H9 (cell line): ENCODE results near the gene MLPH. TPM values are rescaled to one million over a fixed set of nuclear protein-coding genes. Genes with fewer than 3 reads are reported as not detected.
A peak's percentile ranks its signal among the peaks of the same experiment; 100 is the strongest.

Experiments
- DNase-seq: peaks from one replicate; pipeline ENCODE4 v3.0.0-alpha.2; 2017
- H2AFZ ChIP-seq: one replicate; pipeline ENCODE4 v1.6.1; 2013; ENCODE audit warnings: mild to moderate bottlenecking, low read length, control low read depth, moderate library complexity
- H2AK5ac ChIP-seq: 2 replicates; pipeline ENCODE4 v1.6.1; 2013; ENCODE audit warnings: low read length, control low read depth, mixed read lengths; ENCODE audit not compliant: insufficient read length
- H2BK120ac ChIP-seq: one replicate; pipeline ENCODE4 v1.6.1; 2013; ENCODE audit warnings: low read depth, mild to moderate bottlenecking, low read length, control low read depth, inconsistent platforms; ENCODE audit not compliant: poor library complexity, severe bottlenecking
- H2BK12ac ChIP-seq: 2 replicates; pipeline ENCODE4 v1.6.1; 2013; ENCODE audit warnings: low read length, control low read depth, mixed read lengths, low read depth; ENCODE audit not compliant: insufficient read length
- H2BK15ac ChIP-seq: 2 replicates; pipeline ENCODE4 v1.6.1; 2013; ENCODE audit warnings: low read depth, low read length, control low read depth
- H2BK20ac ChIP-seq: one replicate; pipeline ENCODE4 v1.6.1; 2013; ENCODE audit warnings: low read depth, mild to moderate bottlenecking, low read length, control low read depth, inconsistent platforms; ENCODE audit not compliant: poor library complexity, severe bottlenecking
- H2BK5ac ChIP-seq: 2 replicates; pipeline ENCODE4 v1.6.1; 2013; ENCODE audit warnings: low read length, control low read depth, mixed read lengths; ENCODE audit not compliant: insufficient read length
- H3K14ac ChIP-seq: 2 replicates; pipeline ENCODE4 v1.6.1; 2013; ENCODE audit warnings: low read length, control low read depth; ENCODE audit not compliant: insufficient read depth
- H3K18ac ChIP-seq: 2 replicates; pipeline ENCODE4 v1.6.1; 2013; ENCODE audit warnings: low read depth, mild to moderate bottlenecking, mixed read lengths, low read length, control low read depth; ENCODE audit not compliant: insufficient read length
- H3K23ac ChIP-seq: 2 replicates; pipeline ENCODE4 v1.6.1; 2013; ENCODE audit warnings: low read length, control low read depth, mixed read lengths, low read depth; ENCODE audit not compliant: insufficient read length
- H3K23me2 ChIP-seq: 2 replicates; pipeline ENCODE4 v1.6.1; 2013; ENCODE audit warnings: low read depth, mild to moderate bottlenecking, mixed read lengths, low read length, control low read depth; ENCODE audit not compliant: insufficient read length, poor library complexity, severe bottlenecking
- H3K27ac ChIP-seq: 2 replicates; pipeline ENCODE4 v1.5.1; 2013; ENCODE audit warnings: low read length, control low read depth, mixed read lengths, low read depth; ENCODE audit not compliant: insufficient read length
- H3K27me3 ChIP-seq: 2 replicates; pipeline ENCODE4 v1.6.1; 2013; ENCODE audit warnings: low read length, control low read depth, inconsistent platforms; ENCODE audit not compliant: insufficient read depth
- H3K4ac ChIP-seq: 2 replicates; pipeline ENCODE4 v1.6.1; 2013; ENCODE audit warnings: low read depth, mild to moderate bottlenecking, control low read depth, inconsistent platforms, low read length, moderate library complexity
- H3K4me1 ChIP-seq: 2 replicates; pipeline ENCODE4 v1.6.1; 2013; ENCODE audit warnings: low read length, control low read depth, inconsistent platforms; ENCODE audit not compliant: insufficient read depth
- H3K4me2 ChIP-seq: 2 replicates; pipeline ENCODE4 v1.6.1; 2013; ENCODE audit warnings: low read length, control low read depth, mixed read lengths; ENCODE audit not compliant: insufficient read length, insufficient read depth
- H3K56ac ChIP-seq: 2 replicates; pipeline ENCODE4 v1.6.1; 2013; ENCODE audit warnings: low read depth, mild to moderate bottlenecking, mixed read lengths, low read length, control low read depth; ENCODE audit not compliant: insufficient read length
- H3K79me1 ChIP-seq: 2 replicates; pipeline ENCODE4 v1.6.1; 2013; ENCODE audit warnings: low read depth, mild to moderate bottlenecking, moderate library complexity, low read length, control low read depth, inconsistent platforms; ENCODE audit not compliant: insufficient read depth, poor library complexity, severe bottlenecking
- H3K79me2 ChIP-seq: 2 replicates; pipeline ENCODE4 v1.6.1; 2013; ENCODE audit warnings: low read length, control low read depth, inconsistent platforms; ENCODE audit not compliant: insufficient read depth
- H3K9ac ChIP-seq: 2 replicates; pipeline ENCODE4 v1.6.1; 2013; ENCODE audit warnings: low read length, control low read depth, mixed read lengths; ENCODE audit not compliant: insufficient read length; ENCODE audit errors: extremely low read depth
- H3K9me3 ChIP-seq: one replicate; pipeline ENCODE4 v1.6.1; 2013; ENCODE audit warnings: low read depth, low read length, inconsistent platforms; ENCODE audit not compliant: control insufficient read depth
- H3T11ph ChIP-seq: one replicate; pipeline ENCODE4 v1.6.1; 2013; ENCODE audit warnings: mild to moderate bottlenecking, low read length, control low read depth, inconsistent platforms
- H4K20me1 ChIP-seq: one replicate; pipeline ENCODE4 v1.6.1; 2013; ENCODE audit not compliant: control insufficient read depth, insufficient read length, insufficient read depth
- H4K5ac ChIP-seq: 2 replicates; pipeline ENCODE4 v1.6.1; 2013; ENCODE audit warnings: low read depth, mild to moderate bottlenecking, mixed read lengths, low read length, control low read depth; ENCODE audit not compliant: insufficient read length
- H4K8ac ChIP-seq: replicated peaks from 2 replicates; pipeline ENCODE4 v1.6.1; 2013; ENCODE audit warnings: low read length, control low read depth, mixed read lengths, low read depth; ENCODE audit not compliant: insufficient read length
- H4K91ac ChIP-seq: 2 replicates; pipeline ENCODE4 v1.6.1; 2013; ENCODE audit warnings: low read depth, mild to moderate bottlenecking, moderate library complexity, mixed read lengths, low read length, control low read depth; ENCODE audit not compliant: insufficient read length
- H3K27ac Mint-ChIP-seq, 3 experiments: 2 replicates in 2 of 3; 3 replicates in 1 of 3; pipeline ENCODE4 v1.8.0; 2020 to 2021; ENCODE audit warnings: mixed read lengths in 3 of 3, mild to moderate bottlenecking in 1 of 3, moderate library complexity in 1 of 3
- H3K27me3 Mint-ChIP-seq: 2 replicates; pipeline ENCODE4 v1.8.0; 2021; ENCODE audit warnings: low read depth, mild to moderate bottlenecking, moderate library complexity, mixed read lengths
- H3K36me3 Mint-ChIP-seq, 3 experiments: 2 replicates in 2 of 3; 3 replicates in 1 of 3; pipeline ENCODE4 v1.8.0; 2020 to 2021; ENCODE audit warnings: low read depth in 3 of 3, mixed read lengths in 3 of 3; ENCODE audit not compliant: insufficient read depth in 1 of 3
- H3K4me1 Mint-ChIP-seq, 2 experiments: 2 replicates each; pipeline ENCODE4 v1.8.0; 2020; ENCODE audit warnings: mixed read lengths in 2 of 2
- H3K4me3 Mint-ChIP-seq, 2 experiments: 2 replicates in 1 of 2; 3 replicates in 1 of 2; pipeline ENCODE4 v1.8.0; 2020 to 2021; ENCODE audit warnings: mild to moderate bottlenecking in 2 of 2, mixed read lengths in 2 of 2, moderate library complexity in 1 of 2
- H3K9me3 Mint-ChIP-seq, 2 experiments: 2 replicates in 1 of 2; 3 replicates in 1 of 2; pipeline ENCODE4 v1.8.0; 2020; ENCODE audit warnings: mild to moderate bottlenecking in 2 of 2, mixed read lengths in 2 of 2, moderate library complexity in 1 of 2
- CTCF ChIP-seq: fragments of 200-600 bp; sonication (generic); conservative IDR thresholded peaks from 3 replicates; pipeline ENCODE4 v1.8.0; 2021; ENCODE audit warnings: antibody characterized with exemption, mild to moderate bottlenecking
- WGBS: extraction: QIAGEN DNeasy Blood & Tissue Kit; methylation state at CpG from one replicate; pipeline ENCODE4 v1.1.7; 2013; ENCODE audit warnings: missing lambda C conversion rate, low lambda C conversion rate, mixed read lengths; ENCODE audit not compliant: insufficient read length; ENCODE audit errors: extremely low coverage; 5-methylcytosine and 5-hydroxymethylcytosine counted together
- total RNA-seq: library from RNA; stranded (reverse); gene quantifications from 2 replicates; pipeline ENCODE4 v1.2.1, GENCODE V29; 2021

Gene MLPH
- total RNA-seq, 1 experiment from 2014 or later = 3.4 TPM

- H4K20me1 ChIP-seq = no peaks in the 10 kb centered on the region
- H4K8ac ChIP-seq = no peak overlapping the region
- no peak overlapping the region for H2BK120ac ChIP-seq
- no peak overlapping the region for H3T11ph ChIP-seq
- no peak for DNase-seq
- no peak for TF ChIP-seq CTCF
- peaks cover 19 to 24% of the 10 kb centered on the region in 2 experiments for H3K9me3 Mint-ChIP-seq
- H3K9me3 ChIP-seq = peaks cover 11% of the 10 kb centered on the region
- peaks cover 18 to 37% (median 24%) of the 10 kb centered on the region in 3 experiments for H3K36me3 Mint-ChIP-seq
- H3K18ac ChIP-seq = peak overlapping the region; percentile 77
- peak overlapping the region; percentile 67; the same call in 1 of the 2 replicates for H3K14ac ChIP-seq
- no peak overlapping the region for H3K23ac ChIP-seq
- H3K4ac ChIP-seq = no peak overlapping the region; the same call in 1 of the 2 replicates
- no peak overlapping the region for H3K56ac ChIP-seq
- no peak overlapping the region for H2BK20ac ChIP-seq
- peak overlapping the region; percentile 27 for H2BK12ac ChIP-seq
- peak overlapping the region; percentile 25 for H3K4me2 ChIP-seq
- no peak overlapping the region for H2BK15ac ChIP-seq
- no peak overlapping the region for H4K91ac ChIP-seq
- no peak overlapping the region for H3K9ac ChIP-seq
- peaks cover 61% of the 10 kb centered on the region for H3K27me3 Mint-ChIP-seq
- peak overlapping the region; percentile 78 to 87 (median 85); a peak in 5 of 7 replicates for H3K27ac Mint-ChIP-seq
- peaks cover 11% of the 10 kb centered on the region; the same call in 1 of the 2 replicates for H3K4me1 ChIP-seq
- no peaks in the 10 kb centered on the region for H3K79me1 ChIP-seq
- peaks cover 23 to 35% of the 10 kb centered on the region in 2 experiments for H3K4me1 Mint-ChIP-seq
- H3K27ac ChIP-seq = peak overlapping the region; percentile 44
- no CpG with 5 or more reads among the region's 8 CpGs for WGBS
- peaks cover 12% of the 10 kb centered on the region for H3K23me2 ChIP-seq
- peaks cover 17% of the 10 kb centered on the region; the same call in 1 of the 2 replicates for H3K27me3 ChIP-seq
- no peak overlapping the region for H2AK5ac ChIP-seq
- H3K79me2 ChIP-seq = no peaks in the 10 kb centered on the region
- H2AFZ ChIP-seq = no peak overlapping the region
- no peak overlapping the region for H4K5ac ChIP-seq
- H3K4me3 Mint-ChIP-seq = peak overlapping the region; percentile 2 to 35; a peak in 3 of 5 replicates
- no peak overlapping the region for H2BK5ac ChIP-seq
Measured at GRCh38 chr2:237490009-237490711, 3.1 kb downstream of the MLPH start.
